ENCODE results near the gene RTN4. TPM values are rescaled to one million over a fixed set of nuclear protein-coding genes. Genes with fewer than 3 reads are reported as not detected.

Gene RTN4
- total RNA-seq, 2 experiments from 2014 or later, result 84.9 to 85.7 TPM

DNA sequence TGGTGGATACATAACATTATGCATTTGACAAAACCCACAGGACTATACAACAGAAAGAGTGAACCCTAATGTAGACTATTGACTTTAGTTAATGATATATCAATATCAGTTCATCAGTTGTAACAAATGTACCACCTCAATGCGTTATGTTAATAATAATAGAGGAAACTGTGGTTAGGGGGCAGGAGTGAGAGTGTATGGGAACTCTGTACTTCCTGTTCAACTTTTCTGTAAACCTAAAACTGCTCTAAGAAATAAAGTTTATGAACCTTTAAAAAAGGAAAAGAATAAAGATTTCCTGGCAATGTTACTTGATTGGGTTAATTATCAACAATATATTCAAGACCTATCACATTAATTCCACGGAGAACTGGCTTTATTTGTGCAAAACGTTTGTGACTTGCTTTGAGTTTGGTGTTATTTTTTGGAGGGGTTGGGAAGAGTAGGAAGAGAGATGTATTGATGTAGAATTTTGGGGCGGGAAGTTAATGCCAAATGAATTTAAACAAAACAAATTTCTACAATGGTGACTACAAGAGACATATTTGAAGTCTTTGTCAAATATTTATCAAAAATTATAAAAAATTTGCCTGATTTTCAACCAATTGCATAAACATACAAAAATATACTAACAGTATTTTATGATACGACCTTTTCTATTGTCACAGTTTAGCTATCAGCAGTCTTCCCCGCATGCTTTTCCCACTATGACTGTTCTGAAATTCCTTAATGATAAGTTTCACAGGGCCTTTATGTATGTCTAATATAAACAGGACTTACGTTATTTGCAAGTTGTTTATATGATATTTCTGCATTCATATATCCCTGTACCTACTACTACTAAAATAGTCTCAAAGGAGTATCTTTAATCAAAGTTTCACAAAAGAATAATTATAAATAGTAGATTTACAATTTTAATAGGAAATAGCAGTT is 2.1 kb upstream of the RTN4 start:
- Histone ChIP-seq H3K4me3 (ENCODE audit: low read length) (no peak overlapping the region), H3K4me1 (ENCODE audit: insufficient read depth, low read length) (peaks cover 25% of the 10 kb centered on the region), H3K27ac (ENCODE audit: low read depth in 1 of 2, low read length in 2 of 2) (peak overlapping the region in 1 of 2 donors; percentile 1), H3K9me3 (ENCODE audit: control insufficient read depth in 1 of 2, insufficient read depth in 1 of 2, low read length in 2 of 2) (no peaks in the 10 kb centered on the region), H3K36me3 (ENCODE audit: insufficient read depth, low read length) (no peaks in the 10 kb centered on the region), H3K27me3 (ENCODE audit: control insufficient read depth in 1 of 2, insufficient read depth in 2 of 2, low read length in 2 of 2) (no peaks in the 10 kb centered on the region)
- intact Hi-C loops (cut with DNase I, micrococcal nuclease), result loop anchor here (5.0 to 10.0 kb wide), 3 partner anchors 80 to 462 kb away; partner anchors contain the start of genes CFAP36 (in 1 of the 2), CLHC1 (in 1 of the 2) and RPS27A (in 1 of the 2)
- ChIA-PET POLR2A (interaction anchor here (1.0 to 2.6 kb wide), 3 partner anchors 82 to 180 kb away, joined by 3 to 22 read pairs (median 4); partner anchors contain the start of gene RPS27A), CTCF (no interaction called here)
- peak in 3 of 14 experiments; percentile 35 to 58 (median 38) for DNase-seq
- no peak for ATAC-seq (ENCODE audit: poor library complexity)
- TF ChIP-seq, protein P1, sequence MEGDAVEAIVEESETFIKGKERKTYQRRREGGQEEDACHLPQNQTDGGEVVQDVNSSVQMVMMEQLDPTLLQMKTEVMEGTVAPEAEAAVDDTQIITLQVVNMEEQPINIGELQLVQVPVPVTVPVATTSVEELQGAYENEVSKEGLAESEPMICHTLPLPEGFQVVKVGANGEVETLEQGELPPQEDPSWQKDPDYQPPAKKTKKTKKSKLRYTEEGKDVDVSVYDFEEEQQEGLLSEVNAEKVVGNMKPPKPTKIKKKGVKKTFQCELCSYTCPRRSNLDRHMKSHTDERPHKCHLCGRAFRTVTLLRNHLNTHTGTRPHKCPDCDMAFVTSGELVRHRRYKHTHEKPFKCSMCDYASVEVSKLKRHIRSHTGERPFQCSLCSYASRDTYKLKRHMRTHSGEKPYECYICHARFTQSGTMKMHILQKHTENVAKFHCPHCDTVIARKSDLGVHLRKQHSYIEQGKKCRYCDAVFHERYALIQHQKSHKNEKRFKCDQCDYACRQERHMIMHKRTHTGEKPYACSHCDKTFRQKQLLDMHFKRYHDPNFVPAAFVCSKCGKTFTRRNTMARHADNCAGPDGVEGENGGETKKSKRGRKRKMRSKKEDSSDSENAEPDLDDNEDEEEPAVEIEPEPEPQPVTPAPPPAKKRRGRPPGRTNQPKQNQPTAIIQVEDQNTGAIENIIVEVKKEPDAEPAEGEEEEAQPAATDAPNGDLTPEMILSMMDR (IDR thresholded peaks at IDR 0.05), result no peak
- Mint-ChIP-seq H3K9me3 (no peaks in the 10 kb centered on the region), H3K4me3 (peak overlapping the region; percentile 34), H3K27me3 (no peaks in the 10 kb centered on the region), H3K27ac (peak overlapping the region; percentile 97), H3K4me1 (ENCODE audit: low read depth) (peaks cover 61% of the 10 kb centered on the region), H3K36me3 (ENCODE audit: low read depth) (peaks cover 18% of the 10 kb centered on the region)

DNA sequence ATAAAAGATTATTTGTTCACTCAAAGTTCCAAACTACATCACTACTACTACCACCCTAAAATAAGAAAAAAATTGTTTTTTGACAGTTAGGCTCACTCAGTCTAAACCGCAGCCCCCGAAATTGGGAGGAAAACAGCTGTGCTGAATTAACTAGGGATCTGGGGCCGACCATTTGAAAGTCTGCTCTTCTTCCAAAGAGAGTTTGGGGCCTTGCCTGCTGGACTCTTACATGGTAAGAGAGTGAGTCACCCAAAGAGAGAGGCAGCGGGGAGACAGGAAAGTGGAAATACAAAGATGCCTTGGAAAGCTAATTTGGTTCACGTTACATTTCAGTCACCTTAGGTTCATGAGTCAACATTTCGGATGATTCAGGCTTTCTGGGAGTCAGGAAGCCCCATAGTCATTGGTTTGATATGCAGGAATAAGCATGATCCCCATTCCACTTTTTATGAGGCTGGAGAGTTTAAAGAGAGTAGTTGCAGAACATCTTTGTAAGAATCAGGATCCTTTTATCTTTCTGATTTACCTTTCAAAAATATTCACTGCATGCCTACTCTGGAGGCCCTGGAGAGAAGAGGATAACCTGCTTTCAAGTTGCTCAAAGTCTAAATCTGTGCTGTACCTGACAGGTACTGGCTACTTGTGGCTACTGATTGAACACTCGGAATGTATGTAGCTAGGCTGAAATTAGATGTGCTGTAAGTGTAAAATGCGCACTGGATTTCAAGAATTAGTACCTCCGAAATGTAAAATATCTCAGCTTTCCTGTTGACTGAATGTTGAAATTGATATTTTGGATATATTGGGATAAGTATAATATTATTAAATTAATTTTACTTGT is 995 bp upstream of the RTN4 start:
- DNase-seq (peak in 6 of 14 experiments; percentile 11 to 72 (median 44)), ATAC-seq (ENCODE audit: poor library complexity) (no peak)
- Mint-ChIP-seq H3K27me3 (no peaks in the 10 kb centered on the region), H3K4me1 (ENCODE audit: low read depth) (peaks cover 72% of the 10 kb centered on the region), H3K27ac (peak overlapping the region; percentile 97), H3K36me3 (ENCODE audit: low read depth) (peaks cover 18% of the 10 kb centered on the region), H3K4me3 (peak overlapping the region; percentile 99), H3K9me3 (no peaks in the 10 kb centered on the region)
- POLR2A ChIA-PET, result interaction anchor here (0.6 to 3.7 kb wide), 30 partner anchors 8 to 1265 kb away, joined by 3 to 28 read pairs (median 4); partner anchors contain the start of genes ASB3, CCDC88A, CFAP36 and CLHC1
- TF ChIP-seq, protein P1 (IDR thresholded peaks at IDR 0.05), result no peak
- Histone ChIP-seq H3K27ac (ENCODE audit: low read depth in 1 of 2, low read length in 2 of 2) (peak overlapping the region; percentile 83 to 90), H3K27me3 (ENCODE audit: control insufficient read depth in 1 of 2, insufficient read depth in 2 of 2, low read length in 2 of 2) (no peaks in the 10 kb centered on the region), H3K9me3 (ENCODE audit: control insufficient read depth in 1 of 2, insufficient read depth in 1 of 2, low read length in 2 of 2) (no peaks in the 10 kb centered on the region), H3K4me3 (ENCODE audit: low read length) (peak overlapping the region; percentile 90), H3K4me1 (ENCODE audit: insufficient read depth, low read length) (peaks cover 30% of the 10 kb centered on the region), H3K36me3 (ENCODE audit: insufficient read depth, low read length) (no peaks in the 10 kb centered on the region)
- CTCF ChIA-PET, result interaction anchor here (1.0 to 3.8 kb wide), 6 partner anchors 14 to 172 kb away, joined by 3 to 24 read pairs (median 4); no protein-coding TSS in a partner anchor
- intact Hi-C loops (cut with DNase I, micrococcal nuclease), result loop anchor here (2.0 to 10.0 kb wide), 6 partner anchors 42 to 464 kb away; partner anchors contain the start of genes CFAP36 (in 1 of the 2), CLHC1 (in 1 of the 2) and RPS27A (in 1 of the 2)

DNA sequence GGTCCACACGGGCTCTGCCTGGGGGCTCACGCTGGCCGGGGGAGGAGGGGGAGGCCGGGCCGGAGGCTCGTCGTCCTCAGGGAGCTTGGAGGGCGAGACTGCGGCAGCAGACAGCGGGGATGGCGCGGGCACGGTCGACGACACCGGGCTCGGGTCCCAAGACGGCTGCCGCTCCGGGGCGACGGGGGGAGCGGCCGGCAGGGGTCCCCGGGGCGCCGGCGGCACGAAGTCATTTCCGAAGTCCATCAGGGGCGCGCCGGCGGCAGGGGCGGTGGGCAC is 491 bp downstream of the RTN4 start:
- peak overlapping the region; percentile 99 for H3K4me3 Mint-ChIP-seq
- TF ChIP-seq, protein P1 (IDR thresholded peaks at IDR 0.05), result no peak
- Histone ChIP-seq H3K9me3 (ENCODE audit: control insufficient read depth in 1 of 2, insufficient read depth in 1 of 2, low read length in 2 of 2) (no peaks in the 10 kb centered on the region), H3K36me3 (ENCODE audit: insufficient read depth, low read length) (no peaks in the 10 kb centered on the region), H3K27ac (ENCODE audit: low read depth in 1 of 2, low read length in 2 of 2) (peak overlapping the region; percentile 83 to 90), H3K4me3 (ENCODE audit: low read length) (peak overlapping the region; percentile 90), H3K4me1 (ENCODE audit: insufficient read depth, low read length) (peaks cover 30% of the 10 kb centered on the region), H3K27me3 (ENCODE audit: control insufficient read depth in 1 of 2, insufficient read depth in 2 of 2, low read length in 2 of 2) (no peaks in the 10 kb centered on the region)
- H3K4me1 Mint-ChIP-seq (ENCODE audit: low read depth), result peaks cover 82% of the 10 kb centered on the region
- H3K36me3 Mint-ChIP-seq (ENCODE audit: low read depth), result peaks cover 18% of the 10 kb centered on the region
- peak in 2 of 14 experiments; percentile 13 to 27 for DNase-seq
- no peak for ATAC-seq (ENCODE audit: poor library complexity)
- intact Hi-C loops (cut with DNase I, micrococcal nuclease), result loop anchor here (2.0 to 10.0 kb wide), 12 partner anchors 17 to 565 kb away; partner anchors contain the start of genes CFAP36 (in 1 of the 2), CLHC1 (in 1 of the 2), EML6 (in 1 of the 2) and PPP4R3B (in 1 of the 2)
- no peaks in the 10 kb centered on the region for H3K9me3 Mint-ChIP-seq
- POLR2A ChIA-PET, result interaction anchor here (0.8 to 3.7 kb wide), 23 partner anchors 9 to 470 kb away, joined by 3 to 28 read pairs (median 5); partner anchors contain the start of genes CFAP36, CLHC1 and RPS27A
- no peaks in the 10 kb centered on the region for H3K27me3 Mint-ChIP-seq
- peak overlapping the region; percentile 97 for H3K27ac Mint-ChIP-seq
- CTCF ChIA-PET, result interaction anchor here (0.7 to 3.8 kb wide), 6 partner anchors 12 to 174 kb away, joined by 3 to 24 read pairs (median 4); no protein-coding TSS in a partner anchor
